Spleen (tissue), 7 donors: ENCODE measurements around the gene SEC61A1.

Experiments used
- POLR2A ChIP-seq, 3 donors: fragments of 450-650 bp; IDR thresholded peaks; one replicate each; pipeline ENCODE4 v1.5.1; 2017; ENCODE audit warnings: antibody characterized with exemption in 3 of 3, mild to moderate bottlenecking in 1 of 3
- TF ChIP-seq, protein P1 (sequence below), 11 experiments: fragments of 200-600 bp in 7 of 11; fragments of 450-650 bp in 4 of 11; sonication (generic) in 4 of 11; IDR thresholded peaks in 8 of 11; conservative IDR thresholded peaks in 3 of 11; 1 replicate in 7 of 11; 2 replicates in 4 of 11; pipeline versions ENCODE4 v1.4.0 to v1.8.0; 2016 to 2021; ENCODE audit warnings: antibody characterized with exemption in 11 of 11, inconsistent platforms in 4 of 11, mild to moderate bottlenecking in 1 of 11
- donor health status: DM: no; HTN: no; CAD: no; lungs with moderate emphysema.
- donor health status: DM: no; HTN: no; CAD: no.
- donor health status: DM: no; HTN: no; CAD: no.

DNA sequence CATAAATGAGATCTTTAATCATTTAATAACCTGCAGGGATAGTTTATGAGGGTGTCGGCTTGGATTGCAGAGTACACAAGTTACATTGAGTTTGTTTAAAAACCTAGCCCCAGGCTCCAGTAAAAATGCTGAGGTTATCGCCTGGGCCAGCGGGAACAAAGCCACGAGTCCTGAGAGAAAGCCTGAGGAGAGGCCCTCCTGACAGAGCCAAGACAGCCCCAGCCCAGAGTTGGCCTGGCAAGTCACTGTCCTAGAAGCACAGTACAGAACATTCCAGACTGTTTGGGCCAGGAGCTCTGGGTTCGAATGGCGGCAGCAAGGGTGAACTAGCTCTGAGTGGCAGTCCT is 32.4 kb downstream of the SEC61A1 start:
- TF ChIP-seq, protein P1, sequence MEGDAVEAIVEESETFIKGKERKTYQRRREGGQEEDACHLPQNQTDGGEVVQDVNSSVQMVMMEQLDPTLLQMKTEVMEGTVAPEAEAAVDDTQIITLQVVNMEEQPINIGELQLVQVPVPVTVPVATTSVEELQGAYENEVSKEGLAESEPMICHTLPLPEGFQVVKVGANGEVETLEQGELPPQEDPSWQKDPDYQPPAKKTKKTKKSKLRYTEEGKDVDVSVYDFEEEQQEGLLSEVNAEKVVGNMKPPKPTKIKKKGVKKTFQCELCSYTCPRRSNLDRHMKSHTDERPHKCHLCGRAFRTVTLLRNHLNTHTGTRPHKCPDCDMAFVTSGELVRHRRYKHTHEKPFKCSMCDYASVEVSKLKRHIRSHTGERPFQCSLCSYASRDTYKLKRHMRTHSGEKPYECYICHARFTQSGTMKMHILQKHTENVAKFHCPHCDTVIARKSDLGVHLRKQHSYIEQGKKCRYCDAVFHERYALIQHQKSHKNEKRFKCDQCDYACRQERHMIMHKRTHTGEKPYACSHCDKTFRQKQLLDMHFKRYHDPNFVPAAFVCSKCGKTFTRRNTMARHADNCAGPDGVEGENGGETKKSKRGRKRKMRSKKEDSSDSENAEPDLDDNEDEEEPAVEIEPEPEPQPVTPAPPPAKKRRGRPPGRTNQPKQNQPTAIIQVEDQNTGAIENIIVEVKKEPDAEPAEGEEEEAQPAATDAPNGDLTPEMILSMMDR (IDR thresholded peaks at IDR 0.05 in 8 of 11, conservative IDR thresholded peaks at IDR 0.05 in 3 of 11), result no peak
- TF ChIP-seq POLR2A (IDR thresholded peaks at IDR 0.05), result no peak
